GM21367 (cell line): ENCODE measurements around the gene TEC.
A peak's percentile ranks its signal among the peaks of the same experiment; 100 is the strongest.
"Not testable (repeated sequence)": the region's sequence is repeated elsewhere in the genome, so short reads cannot be mapped to it uniquely, and the experiment has no call there.

Experiments
- ATAC-seq: cut with Tn5 transposase; IDR thresholded peaks from one replicate; pipeline ENCODE4 v1.9.1; 2021; ENCODE audit not compliant: unreplicated experiment

TEC gene

GRCh38 chr4:48197643-48198237 lies 71.9 kb downstream of the TEC start:
- no peak for ATAC-seq

GRCh38 chr4:48196758-48197504 lies 72.7 kb downstream of the TEC start:
- peak; percentile 62 for ATAC-seq

DNA sequence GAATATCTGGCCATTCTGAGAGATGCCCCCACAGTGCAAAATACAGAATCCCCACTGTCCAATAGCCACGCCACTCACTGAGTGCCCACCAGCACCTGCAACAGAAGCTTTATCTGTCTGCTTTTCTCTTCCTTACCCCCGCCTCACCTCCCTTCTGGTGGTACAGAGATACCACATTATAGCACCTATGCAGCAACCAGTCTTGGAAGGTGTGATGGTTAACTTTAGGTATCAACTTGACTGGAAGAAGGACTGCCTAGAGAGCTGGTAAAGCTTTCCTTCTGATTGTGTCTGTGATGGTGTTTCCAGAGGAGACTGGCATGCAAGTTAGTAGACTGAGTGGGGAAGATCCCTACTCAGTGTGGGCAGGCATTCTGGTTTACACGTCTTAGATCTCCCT lies 73.8 kb downstream of the TEC start:
- no peak for ATAC-seq

- no peak for ATAC-seq
Measured at GRCh38 chr4:48195374-48195773, 74.3 kb downstream of the TEC start.

DNA sequence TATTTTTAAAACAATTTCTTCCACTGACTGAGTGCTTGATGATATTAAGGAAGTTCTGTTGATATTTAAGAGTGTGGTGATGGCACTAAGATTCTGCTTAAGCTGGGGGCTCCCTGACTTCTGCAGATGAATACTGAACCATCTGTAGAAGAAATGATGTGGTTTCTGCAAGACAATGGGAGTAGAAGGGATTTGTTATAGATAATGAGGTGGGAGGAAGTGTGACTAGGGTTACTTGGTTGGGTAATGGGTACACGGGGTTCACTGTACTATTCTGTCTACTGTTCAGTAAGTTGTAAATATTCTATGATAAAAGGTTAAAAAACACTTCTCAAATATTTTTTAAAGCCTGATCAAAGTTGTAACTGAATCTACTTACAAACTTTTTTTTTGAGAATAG lies 74.7 kb downstream of the TEC start:
- ATAC-seq = no peak

DNA sequence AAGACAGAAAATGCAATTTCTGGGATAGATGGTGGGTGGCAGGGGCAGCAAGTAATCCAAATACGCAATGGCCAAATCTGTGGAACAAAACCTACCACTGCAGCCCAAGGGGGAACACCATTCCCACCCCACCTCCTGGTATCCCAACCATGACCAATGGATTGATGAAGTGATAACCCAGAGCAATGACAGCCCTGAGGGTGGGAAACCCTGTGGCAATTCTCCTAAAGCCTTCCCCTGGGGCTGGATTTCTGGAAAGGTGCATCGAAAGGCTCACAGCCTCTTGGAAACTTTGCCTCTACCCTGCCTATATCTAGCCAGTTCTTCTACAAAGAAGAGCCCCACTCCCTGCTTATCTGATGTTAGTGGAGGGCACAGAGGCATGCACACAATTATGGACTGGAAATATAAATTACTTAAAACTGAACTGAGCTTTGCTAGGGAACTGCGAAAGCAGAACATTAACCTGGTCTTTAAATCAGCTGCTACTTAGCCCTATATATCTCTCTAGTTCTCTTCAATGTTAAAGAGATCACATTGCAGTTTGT lies 75.6 kb downstream of the TEC start:
- ATAC-seq = no peak

GRCh38 chr4:48193096-48193836 lies 76.4 kb downstream of the TEC start:
- no peak for ATAC-seq

- no peak for ATAC-seq
Measured at GRCh38 chr4:48191758-48192157, 77.9 kb downstream of the TEC start.

- peak; percentile 46 for ATAC-seq
Measured at GRCh38 chr4:48190839-48191238, 78.8 kb downstream of the TEC start.

DNA sequence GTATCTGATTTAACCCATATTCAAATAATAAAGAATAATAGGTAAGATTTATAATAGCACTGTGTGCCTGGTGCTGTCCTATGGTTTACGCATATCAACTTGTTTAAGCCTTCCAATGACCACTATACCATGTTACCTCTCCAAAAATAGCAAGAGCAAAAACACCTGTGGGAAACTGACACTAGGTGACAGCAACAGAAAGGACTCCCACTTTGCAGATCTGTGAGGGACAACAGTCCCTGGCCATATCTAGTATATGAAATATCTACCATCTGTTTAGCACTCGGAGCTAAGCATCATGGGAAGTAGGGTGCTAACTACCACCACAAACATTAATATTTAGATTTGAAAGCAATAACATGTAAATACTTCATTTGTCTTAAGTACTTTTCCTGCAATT lies 79.9 kb downstream of the TEC start:
- ATAC-seq = no peak

- no peak for ATAC-seq
Measured at GRCh38 chr4:48188390-48188789, 81.2 kb downstream of the TEC start.

DNA sequence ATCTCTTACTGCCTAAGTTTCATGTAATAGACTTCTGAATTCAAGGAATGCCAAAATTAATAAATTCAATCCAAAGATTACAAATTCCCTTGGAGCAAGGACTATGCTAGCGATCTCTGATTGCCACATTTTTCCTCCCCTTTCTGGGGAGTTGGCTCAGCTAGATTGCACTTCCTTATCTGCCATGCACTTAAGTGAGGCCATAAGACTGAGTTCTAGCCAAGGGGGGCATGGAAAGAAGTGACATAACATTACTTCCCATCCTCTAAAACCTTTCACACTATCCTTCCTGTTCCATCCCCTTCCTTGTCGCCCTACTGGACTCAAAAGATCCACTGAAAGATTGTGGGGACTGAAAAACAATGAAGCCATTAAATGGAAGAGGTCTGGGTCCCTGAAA lies 81.8 kb downstream of the TEC start:
- ATAC-seq = no peak

GRCh38 chr4:48187066-48187465 lies 82.6 kb downstream of the TEC start:
- ATAC-seq = not testable (repeated sequence)

DNA sequence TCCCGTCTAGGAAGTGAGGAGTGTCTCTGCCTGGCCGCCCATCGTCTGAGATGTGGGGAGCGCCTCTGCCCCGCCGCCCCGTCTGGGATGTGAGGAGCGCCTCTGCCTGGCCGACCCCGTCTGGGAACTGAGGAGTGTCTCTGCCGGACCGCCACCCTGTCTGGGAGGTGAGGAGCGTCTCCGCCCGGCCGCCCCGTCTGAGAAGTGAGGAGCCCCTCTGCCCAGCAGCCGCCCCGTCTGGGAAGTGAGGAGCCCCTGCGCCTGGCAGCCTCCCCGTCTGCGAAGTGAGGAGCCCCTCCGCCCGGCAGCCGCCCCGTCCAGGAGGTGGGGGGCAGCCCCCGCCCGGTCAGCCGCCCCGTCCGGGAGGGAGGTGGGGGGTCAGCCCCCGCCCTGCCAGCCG lies 83.2 kb downstream of the TEC start:
- ATAC-seq = not testable (repeated sequence)

- no peak for ATAC-seq
Measured at GRCh38 chr4:48184882-48185281, 84.8 kb downstream of the TEC start.

GRCh38 chr4:48180234-48180633 lies 89.4 kb downstream of the TEC start:
- ATAC-seq = no peak

- no peak for ATAC-seq
Measured at GRCh38 chr4:48178931-48179330, 90.7 kb downstream of the TEC start.

DNA sequence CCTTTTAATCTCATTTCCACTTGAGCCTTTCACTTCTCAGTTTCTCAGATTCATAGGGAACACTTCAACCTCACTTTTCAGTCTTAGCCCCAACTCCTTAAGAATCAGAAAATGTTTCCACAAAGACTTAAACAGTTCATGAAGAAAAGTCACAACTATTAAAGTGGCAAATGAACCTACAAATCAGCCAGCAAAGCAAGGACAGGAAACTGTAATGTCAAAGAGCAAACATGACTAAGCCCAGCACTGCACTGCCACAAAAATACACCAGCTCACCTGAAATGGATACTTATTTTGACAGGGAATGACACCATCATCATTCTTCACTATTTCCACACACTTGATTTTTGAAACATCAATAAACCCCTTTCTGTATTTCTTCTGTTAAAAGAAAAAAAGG lies 93.8 kb downstream of the TEC start:
- no peak for ATAC-seq

DNA sequence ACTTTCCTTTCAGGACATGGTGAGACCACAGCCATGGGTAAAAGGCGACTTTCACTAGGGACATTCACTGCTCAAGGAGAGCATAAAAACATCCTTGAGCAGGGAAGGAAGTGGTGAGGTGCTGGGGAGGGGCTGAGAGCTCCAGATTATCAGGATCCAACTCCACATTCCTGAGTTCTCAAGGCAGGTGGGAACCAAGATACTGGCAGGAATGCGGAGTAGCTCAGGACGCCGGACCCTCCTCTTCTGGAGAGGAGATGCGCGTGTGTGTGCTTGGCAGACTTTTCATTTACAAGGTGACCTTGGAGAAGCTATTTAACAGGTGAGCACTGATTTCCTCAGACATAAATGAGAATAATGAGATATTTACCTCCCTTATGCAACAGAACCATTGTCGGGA lies 94.3 kb downstream of the TEC start:
- ATAC-seq = no peak

DNA sequence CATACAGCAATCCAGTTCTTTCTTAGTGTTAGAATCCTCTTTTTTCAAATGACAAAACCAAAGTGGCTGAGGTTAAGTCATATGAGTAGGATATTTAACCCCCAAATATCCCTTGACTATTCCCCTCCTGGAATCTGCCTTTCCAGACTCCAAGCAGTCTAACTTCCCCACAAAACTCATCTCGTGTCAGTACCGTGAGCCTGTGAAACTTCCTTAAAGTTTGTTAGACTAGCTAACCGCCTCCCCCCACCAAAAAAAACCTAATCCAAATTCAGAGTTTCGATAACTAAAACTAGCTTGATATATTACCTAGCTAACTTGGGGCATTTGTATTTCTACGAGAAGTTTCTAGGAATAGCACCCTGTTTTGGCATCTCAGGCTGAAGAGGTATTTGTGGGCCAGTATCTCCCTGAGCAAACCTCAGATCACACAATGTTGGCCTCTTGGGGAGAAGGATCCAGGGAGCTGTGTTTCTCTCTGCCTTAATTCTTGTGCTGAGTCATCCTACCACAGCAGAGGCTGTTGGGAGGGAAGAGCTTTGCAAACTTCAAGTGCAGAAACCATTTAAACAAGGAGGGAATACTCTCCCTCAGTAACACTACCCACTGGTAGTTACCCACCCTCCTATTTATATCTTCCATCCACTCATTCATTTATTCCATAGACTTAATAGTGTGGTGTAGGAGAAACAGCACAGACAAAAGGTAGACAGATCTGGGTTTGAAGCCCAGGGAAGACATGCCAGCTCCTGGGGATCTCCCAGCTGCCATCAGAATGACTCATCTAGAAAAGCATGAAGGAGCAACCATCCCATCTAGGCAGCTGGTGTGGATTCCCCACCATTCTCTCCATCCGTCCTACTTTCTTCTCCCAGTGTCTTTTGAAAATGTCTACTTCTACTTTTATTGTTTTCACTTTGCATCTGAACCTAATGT lies 96.3 kb downstream of the TEC start:
- peak; percentile 51 for ATAC-seq

- ATAC-seq = no peak
Measured at GRCh38 chr4:48172651-48173050, 97.0 kb downstream of the TEC start.
